Central memory CD4-positive, alpha-beta T cell (primary cell): ENCODE measurements around the gene DDX56.
"Not testable (repeated sequence)": the region's sequence is repeated elsewhere in the genome, so short reads cannot be mapped to it uniquely, and the experiment has no call there.

Source experiments
- DNase-seq: peaks from one replicate; pipeline ENCODE4 v3.0.0; 2022

The DDX56 gene

DNA sequence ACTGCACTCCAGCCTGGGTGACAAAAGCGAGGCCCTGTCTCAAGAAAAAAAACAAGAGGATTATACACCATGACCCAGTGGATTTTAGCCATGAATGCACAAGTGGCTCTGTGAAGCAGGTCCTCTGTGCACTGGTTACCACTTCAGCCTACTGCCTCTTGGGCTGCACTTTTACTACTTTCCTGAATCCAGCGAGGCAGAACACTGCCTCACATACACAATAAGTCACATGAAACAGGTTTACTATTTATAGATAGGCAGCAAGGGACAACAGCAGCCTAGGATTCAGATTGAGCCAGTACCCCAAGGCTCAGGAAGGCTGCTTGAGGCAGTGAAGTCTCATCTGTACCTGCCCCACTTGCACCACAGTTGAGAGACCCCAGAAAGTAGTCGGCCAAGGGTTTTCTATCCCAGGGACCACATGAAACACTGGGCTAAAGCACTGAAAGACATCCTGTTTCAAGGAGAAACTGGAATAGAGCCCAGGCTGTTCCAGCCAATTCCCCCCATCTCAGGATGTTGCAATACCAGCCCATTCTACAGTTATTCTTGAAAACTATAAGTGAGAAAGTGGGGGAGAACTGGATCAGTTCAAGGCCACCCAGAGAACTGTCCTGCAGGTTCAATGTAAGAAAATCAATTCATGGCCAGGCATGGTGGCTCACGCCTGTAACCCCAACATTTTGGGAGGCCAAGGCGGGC is 22.4 kb upstream of the DDX56 start:
- DNase-seq, result no peak

GRCh38 chr7:44590910-44591309 is 17.2 kb upstream of the DDX56 start:
- DNase-seq, result no peak

DNA sequence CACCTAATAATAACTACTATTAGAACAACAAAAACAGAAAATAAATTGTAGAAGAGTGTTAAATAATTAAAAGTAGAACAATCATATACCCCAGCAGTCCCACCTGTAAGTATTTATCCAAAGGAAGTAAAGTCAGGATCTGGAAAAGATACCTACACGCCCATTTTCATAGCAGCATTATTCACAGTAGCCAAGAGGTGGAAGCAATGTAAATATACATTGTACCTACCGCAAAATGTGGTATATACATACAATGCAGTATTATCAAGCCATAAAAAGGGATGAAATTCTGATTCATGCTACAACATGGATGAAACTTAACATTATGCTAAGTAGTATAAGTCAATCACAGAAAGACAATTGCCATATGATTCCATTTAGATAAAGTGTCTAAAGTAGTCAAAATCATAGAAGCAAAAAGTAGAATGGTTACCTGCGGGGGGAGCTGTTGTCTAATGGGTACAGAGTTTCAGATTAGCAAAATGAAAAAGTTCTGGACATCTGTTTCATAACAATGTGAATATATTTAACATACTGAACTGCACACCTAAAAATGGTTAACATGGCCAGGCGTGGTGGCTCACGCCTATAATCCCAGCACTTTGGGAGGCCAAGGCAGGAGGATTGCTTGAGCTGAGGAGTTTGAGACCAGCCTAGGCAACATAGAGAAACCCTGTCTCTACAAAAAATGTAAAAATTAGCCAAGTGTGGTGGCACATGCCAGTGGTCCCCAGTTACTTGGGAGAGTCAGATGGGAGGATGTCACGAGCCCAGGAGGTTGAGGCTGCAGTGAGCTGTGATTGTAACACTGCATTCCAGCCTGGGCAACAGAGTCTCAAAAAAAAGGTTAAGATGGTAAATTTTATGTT is 14.4 kb upstream of the DDX56 start:
- peak; percentile 53 for DNase-seq

DNA sequence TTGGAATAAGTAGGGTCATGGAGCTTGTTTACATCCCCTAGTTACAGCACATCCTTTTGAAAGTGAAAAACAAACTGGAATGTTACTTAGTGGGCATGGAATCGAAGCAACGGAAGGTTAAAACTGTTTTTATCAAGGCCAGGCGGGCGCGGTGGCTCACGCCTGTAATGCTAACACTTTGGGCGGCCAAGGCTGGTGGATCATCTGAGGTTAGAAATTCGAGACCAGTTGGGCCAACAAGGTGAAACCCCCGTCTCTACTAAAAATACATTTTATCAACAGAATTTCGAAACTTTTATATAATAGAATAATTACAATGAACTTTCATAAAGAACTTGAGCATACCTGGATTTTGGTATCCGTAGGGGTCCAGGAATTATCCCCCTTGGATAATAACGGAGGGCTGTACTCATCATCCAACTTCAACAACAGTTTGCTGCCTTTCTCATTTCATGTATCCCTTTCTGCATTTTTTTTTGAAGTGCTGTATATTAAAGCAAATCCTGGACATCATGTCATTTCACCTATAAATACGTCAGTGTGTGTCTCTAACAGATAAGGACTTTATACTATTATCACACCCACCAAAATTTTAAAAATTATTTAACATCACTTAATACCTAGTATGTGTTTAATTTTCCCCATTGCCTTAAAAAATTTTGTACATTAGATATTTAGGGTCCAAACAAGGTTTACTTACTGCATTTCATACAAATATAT is 9.6 kb upstream of the DDX56 start:
- no peak for DNase-seq

- DNase-seq, result peak; percentile 100
Measured at GRCh38 chr7:44581879-44582603, 8.3 kb upstream of the DDX56 start, which contains the start of gene TMED4. Gene TMED4 (minus strand): TSS chr7:44582231. CDS start chr7:44582206, 25 bp downstream.

GRCh38 chr7:44580945-44581878 is 7.5 kb upstream of the DDX56 start:
- peak; percentile 64 for DNase-seq

DNA sequence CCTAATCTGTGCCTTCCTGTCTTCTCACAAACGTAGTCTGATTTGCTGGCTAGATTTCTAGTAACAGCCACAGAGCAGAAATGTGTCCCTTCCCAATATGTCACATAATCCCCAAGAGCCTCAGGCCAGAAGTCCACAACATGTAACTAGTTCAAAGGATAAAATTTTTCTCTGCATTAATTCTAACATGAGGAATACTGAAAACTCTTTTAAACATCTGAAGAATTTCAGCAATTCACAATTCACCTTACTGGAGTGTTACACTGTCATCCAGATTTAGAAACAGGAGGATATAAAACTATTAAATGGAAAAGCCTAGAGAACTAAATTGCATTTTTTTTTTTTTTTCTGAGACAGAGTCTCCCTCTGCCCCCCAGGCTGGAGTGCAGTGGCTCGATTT is 2.5 kb upstream of the DDX56 start:
- no peak for DNase-seq

- no peak for DNase-seq
Measured at GRCh38 chr7:44575054-44575453, 1.3 kb upstream of the DDX56 start.

DNA sequence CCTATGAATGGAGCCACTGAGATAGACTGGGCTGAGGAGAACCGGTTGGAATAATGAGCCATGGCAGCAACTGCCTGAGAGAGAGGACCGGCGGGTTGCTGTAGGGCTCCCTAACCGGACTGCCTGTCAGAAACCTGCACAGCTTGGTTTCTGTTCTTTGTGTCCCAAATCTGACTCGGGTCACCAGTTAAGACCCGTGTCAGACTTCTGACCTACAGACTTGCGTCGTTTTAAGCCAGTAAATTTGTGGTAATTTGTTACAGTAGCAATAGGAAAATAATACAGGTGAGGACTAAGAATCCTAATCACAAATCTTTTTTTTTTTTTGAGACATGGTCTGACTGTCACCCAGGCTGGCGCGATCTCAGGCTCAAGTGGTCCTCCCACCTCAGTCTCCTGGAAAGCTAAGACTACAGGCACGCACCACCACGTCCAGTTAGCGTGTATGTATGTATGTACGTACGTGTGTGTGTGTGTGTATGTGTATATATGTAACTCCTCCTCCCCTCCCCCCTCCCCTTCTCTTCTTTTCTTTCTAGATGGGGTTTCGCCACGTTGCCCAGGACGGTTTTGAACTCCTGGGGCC is 672 bp upstream of the DDX56 start:
- DNase-seq, result no peak

- no peak for DNase-seq
Measured at GRCh38 chr7:44572771-44573170, 937 bp downstream of the DDX56 start.

DNA sequence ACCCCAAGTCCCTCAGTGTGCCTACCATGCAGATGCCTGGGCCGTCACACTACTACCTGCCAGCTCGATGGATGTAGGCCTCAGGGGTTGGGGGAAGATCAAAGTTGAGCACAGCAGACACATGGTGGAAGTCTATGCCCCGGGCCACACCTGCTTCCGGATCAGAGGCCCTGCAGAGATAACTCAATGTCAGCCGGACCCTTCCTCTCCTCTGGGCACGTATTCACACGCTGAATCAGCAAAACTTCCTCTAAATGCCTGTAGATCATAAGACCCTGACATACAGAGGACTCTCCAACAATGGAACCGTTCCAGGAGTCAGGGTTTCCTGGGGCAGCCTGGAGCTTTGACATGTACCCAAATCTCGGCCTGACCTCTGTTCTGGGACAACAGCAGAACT is 3.7 kb downstream of the DDX56 start:
- no peak for DNase-seq

- DNase-seq, result no peak
Measured at GRCh38 chr7:44568771-44569560, 4.7 kb downstream of the DDX56 start.

GRCh38 chr7:44567884-44568283 is 5.8 kb downstream of the DDX56 start:
- no peak for DNase-seq

GRCh38 chr7:44566680-44567079 is 7.0 kb downstream of the DDX56 start:
- DNase-seq, result no peak

DNA sequence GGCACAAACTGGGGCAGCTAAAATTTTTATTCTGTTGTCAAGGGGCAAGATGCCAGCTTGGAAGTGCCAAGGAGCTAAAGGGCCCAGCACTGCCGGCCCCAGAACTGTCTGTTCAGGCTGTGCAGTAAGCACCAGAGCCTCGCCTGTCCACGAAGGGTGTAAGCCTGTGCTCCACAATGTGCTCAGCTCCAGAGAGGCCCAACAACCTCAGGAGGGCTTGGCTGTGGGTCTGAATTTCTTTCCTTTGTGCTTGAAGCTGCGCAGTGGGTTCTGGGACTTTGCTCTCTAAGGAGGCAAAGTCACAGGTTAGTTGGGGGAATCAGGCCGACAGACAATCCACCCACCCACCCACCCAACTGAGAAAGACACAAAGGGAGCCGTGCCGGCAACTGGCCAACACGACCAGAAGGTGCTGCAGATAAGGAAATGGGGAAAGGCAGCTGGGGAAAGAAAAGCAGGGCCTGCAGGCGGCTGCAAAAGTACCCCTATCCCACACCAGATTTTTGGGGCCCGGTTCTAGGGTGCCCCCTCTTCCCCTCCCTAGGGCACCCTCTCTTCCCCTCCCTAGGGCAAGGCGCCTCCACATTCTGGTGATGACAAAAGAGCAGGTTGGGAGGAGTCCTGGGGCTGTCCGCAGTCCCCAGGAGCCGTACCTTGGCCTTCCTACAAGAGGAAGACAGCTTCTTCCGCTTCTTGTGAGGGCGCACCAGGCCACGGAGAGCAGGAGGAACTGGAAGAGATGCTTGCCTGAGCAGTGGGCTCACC is 7.7 kb downstream of the DDX56 start:
- DNase-seq, result no peak

DNA sequence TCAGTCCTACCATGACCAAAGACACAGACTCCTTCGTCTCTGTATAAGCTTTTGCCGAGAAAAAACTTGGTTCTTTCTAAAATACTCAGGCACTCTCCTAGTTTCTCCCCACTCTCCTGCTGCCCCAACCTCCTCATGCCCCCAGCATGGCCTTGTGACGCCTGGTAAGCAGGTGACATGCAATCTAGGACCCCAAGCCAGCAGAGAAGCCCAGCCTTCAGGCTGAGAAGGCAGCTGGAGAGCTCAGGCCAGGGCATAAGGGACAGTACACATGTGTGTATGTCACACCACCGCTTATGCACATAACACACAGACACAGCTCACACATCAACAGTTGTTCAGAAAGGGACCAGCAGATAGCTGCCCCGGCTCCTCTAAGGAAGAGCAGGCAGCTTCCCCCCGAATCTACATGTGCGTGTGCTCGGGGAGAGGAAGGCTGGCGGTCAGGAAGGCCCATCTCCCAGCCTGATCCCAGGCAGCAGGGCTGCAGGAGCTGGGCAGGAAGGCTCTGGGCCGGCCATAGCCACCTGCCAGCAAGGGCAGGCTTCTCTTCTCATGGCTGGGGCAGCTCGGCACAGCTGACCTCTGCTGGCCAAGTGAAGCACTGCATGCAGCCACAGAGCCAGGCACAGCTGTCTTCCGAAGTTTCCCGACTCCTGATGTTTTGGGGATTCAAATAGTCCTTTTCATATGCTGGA is 8.5 kb downstream of the DDX56 start:
- peak; percentile 50 for DNase-seq

- DNase-seq, result no peak
Measured at GRCh38 chr7:44564606-44565005, 9.1 kb downstream of the DDX56 start.

DNA sequence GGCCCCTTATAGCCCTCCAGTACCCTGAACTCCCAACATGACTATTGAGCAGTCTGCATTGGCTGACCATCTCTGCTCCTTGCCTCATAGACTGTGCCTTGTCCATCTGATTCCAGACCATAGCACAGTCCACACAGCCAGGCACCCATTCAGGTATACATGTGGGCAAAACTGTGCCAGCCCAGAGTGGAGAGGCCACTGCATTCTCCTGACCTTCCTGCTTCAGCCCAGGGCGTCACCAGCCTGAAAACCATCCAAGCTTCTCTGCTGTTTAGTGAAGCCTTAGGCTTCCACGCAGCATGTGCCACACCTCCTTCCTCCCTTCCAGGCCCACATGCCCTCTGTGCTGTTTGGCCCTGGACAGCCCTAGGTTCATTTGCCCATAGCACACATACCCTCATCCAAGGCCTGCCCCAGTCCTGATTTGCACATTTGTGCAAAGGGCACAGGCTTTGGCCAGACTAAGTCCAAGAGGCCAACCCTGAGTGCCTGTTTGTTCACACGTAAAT is 10.5 kb downstream of the DDX56 start:
- DNase-seq, result no peak

GRCh38 chr7:44562622-44562962 is 11.1 kb downstream of the DDX56 start:
- DNase-seq, result not testable (repeated sequence)
